ENCODE measurements around the gene LRRN4CL.

LRRN4CL gene

DNA sequence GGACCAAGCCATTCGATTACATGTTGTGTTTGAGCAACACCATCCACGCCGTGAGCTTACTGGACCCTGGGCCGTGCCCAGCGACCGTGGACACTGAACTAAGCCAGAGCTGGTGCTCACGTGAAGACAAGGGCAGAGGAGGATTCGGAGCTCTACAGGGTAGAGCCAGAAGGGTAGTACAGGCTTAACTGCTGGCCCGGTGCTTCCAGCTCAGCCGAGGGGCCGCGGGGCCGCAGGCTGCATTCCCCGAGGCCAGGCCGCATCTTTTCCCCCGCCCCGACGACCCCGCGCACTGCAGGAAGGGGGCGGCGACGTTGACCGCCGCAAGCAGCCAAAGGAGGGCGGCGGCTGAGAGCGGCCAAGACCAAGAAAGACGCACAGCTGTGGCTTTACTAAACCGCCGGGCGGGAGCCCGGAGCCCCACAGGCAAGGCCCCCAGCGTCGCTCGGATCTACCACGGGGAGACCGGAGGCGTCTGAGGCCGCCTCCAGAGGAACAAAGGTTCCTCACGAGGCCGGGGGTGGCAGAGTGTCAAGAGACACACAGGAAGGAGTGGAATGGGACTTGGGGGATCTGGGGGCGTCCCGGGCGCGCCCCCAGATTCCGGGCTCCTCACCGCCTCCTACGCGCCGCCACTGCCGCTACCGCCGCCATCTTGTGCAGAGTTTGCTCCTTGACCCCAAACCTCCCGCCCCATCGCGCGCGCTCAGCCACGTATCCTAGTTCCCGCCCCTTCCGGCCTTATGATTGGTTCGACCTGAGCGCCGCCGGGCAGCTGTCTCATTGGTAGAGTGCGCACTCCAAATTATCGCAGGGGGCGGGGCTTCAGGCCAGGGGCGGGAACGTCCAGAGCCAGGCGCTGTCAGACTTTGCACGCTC lies 43.1 kb downstream of the LRRN4CL start, which contains the start of gene GANAB:
Gene GANAB (minus strand): TSS at position 668 of the 879 bp plus-strand sequence. CDS start 14 bp downstream, at position 654.
- peak within 1 kb of the TSS; percentile 89 for H3K4me3 ChIP-seq (ENCODE audit: low read depth, low read length)
- peak within 1 kb of the TSS; percentile 91 for H3K27ac ChIP-seq
- in situ Hi-C loops (cut with HindIII; ENCODE audit: low pct_ligation_motif_present, low sequenced_read_pairs), result no loop called here
- TF ChIP-seq, protein P1, sequence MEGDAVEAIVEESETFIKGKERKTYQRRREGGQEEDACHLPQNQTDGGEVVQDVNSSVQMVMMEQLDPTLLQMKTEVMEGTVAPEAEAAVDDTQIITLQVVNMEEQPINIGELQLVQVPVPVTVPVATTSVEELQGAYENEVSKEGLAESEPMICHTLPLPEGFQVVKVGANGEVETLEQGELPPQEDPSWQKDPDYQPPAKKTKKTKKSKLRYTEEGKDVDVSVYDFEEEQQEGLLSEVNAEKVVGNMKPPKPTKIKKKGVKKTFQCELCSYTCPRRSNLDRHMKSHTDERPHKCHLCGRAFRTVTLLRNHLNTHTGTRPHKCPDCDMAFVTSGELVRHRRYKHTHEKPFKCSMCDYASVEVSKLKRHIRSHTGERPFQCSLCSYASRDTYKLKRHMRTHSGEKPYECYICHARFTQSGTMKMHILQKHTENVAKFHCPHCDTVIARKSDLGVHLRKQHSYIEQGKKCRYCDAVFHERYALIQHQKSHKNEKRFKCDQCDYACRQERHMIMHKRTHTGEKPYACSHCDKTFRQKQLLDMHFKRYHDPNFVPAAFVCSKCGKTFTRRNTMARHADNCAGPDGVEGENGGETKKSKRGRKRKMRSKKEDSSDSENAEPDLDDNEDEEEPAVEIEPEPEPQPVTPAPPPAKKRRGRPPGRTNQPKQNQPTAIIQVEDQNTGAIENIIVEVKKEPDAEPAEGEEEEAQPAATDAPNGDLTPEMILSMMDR (IDR thresholded peaks at IDR 0.05; ENCODE audit: low read depth, low read length, missing control alignments), result no peak
- peaks cover 39% of the 10 kb centered on the region for H3K36me3 ChIP-seq (replicated peaks)
- DNase-seq, result peak; percentile 99
- no peaks in the 10 kb centered on the region for H3K27me3 ChIP-seq (replicated peaks)

- TF ChIP-seq, protein P1 (IDR thresholded peaks at IDR 0.05; ENCODE audit: low read depth, low read length, missing control alignments), result no peak
- no peak for DNase-seq
- Histone ChIP-seq H3K27ac (peak overlapping the region; percentile 91), H3K4me3 (ENCODE audit: low read depth, low read length) (peak overlapping the region; percentile 89), H3K36me3 (replicated peaks) (peaks cover 39% of the 10 kb centered on the region), H3K27me3 (replicated peaks) (no peaks in the 10 kb centered on the region)
- in situ Hi-C loops (cut with HindIII; ENCODE audit: low pct_ligation_motif_present, low sequenced_read_pairs), result no loop called here
These were observed 43.7 kb downstream of the LRRN4CL start for GRCh38 chr11:62645671-62645945.

DNA sequence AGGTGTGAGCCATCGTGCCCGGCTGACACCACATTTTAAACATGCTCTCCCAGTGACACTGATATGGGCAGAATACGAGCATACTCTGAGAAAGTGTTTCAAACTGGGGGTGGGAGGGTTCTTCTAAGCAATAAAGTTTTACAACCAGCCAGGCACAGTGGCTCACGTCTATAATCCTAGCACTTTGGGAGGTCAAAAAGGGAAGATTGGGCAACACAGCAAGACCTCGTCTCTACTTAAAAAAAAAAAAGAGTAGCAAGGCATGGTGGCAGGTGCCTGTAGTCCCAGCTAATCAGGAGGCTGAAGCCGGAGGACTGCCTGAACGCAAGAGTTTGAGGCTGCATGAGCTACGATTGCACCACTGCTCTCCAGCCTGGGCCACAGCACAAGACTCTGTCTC lies 45.1 kb downstream of the LRRN4CL start:
- Histone ChIP-seq H3K36me3 (replicated peaks) (peaks cover 40% of the 10 kb centered on the region), H3K27ac (no peak overlapping the region), H3K27me3 (replicated peaks) (no peaks in the 10 kb centered on the region), H3K4me3 (ENCODE audit: low read depth, low read length) (no peak overlapping the region)
- TF ChIP-seq, protein P1 (IDR thresholded peaks at IDR 0.05; ENCODE audit: low read depth, low read length, missing control alignments), result no peak
- no peak for DNase-seq
- in situ Hi-C loops (cut with HindIII; ENCODE audit: low pct_ligation_motif_present, low sequenced_read_pairs), result no loop called here

Data from brain microvascular endothelial cell (primary cell).